Colonic mucosa (tissue), 4 donors: ENCODE data around the gene APLP2. TPM values are rescaled to one million over a fixed set of nuclear protein-coding genes. Genes with fewer than 3 reads are reported as not detected.

ENCODE experiments used
- DNase-seq: peaks from one replicate; pipeline ENCODE4 v3.0.0-alpha.2; 2020
- H3K27ac ChIP-seq: fragments of 200-600 bp; one replicate; pipeline ENCODE4 v1.8.0; 2021
- H3K27me3 ChIP-seq: fragments of 200-600 bp; one replicate; pipeline ENCODE4 v1.8.0; 2021
- H3K36me3 ChIP-seq: fragments of 200-600 bp; one replicate; pipeline ENCODE4 v1.8.0; 2021
- H3K4me1 ChIP-seq: fragments of 200-600 bp; one replicate; pipeline ENCODE4 v1.8.0; 2021; ENCODE audit warnings: mild to moderate bottlenecking
- H3K4me3 ChIP-seq: fragments of 200-600 bp; one replicate; pipeline ENCODE4 v1.8.0; 2021
- H3K9ac ChIP-seq, 2 donors: one replicate each; pipeline ENCODE4 v1.7.0; 2013; ENCODE audit warnings: control low read depth in 2 of 2, low read depth in 2 of 2, low read length in 2 of 2
- H3K9me3 ChIP-seq: fragments of 200-600 bp; one replicate; pipeline ENCODE4 v1.8.0; 2021
- intact Hi-C: fragments of 100-400 bp; cut with DNase I; formaldehyde crosslinking; loops from one replicate; pipeline ENCODE4 v1.14.1; 2022
- total RNA-seq, 2 donors: library from RNA; stranded (reverse); fragmentation: NEBNext Ultra II Directional in 1 of 2; extraction: Animal tissue kit (Norgen Biotek cat#: 25700) in 1 of 2; gene quantifications; one replicate each; pipeline ENCODE4 v1.2.1, GENCODE V29; 2021
- TF ChIP-seq, protein P1 (sequence below): fragments of 200-600 bp; IDR thresholded peaks from one replicate; pipeline ENCODE4 v1.8.0; 2022; ENCODE audit warnings: antibody characterized with exemption, mild to moderate bottlenecking
- donor health status: healthy.
- donor health status: DM: no; HTN: no; CAD: no.
- donor health status: DM: no; HTN: no; CAD: no.

Gene APLP2
- total RNA-seq, 2 donors from 2014 or later: 285 to 388 TPM

DNA sequence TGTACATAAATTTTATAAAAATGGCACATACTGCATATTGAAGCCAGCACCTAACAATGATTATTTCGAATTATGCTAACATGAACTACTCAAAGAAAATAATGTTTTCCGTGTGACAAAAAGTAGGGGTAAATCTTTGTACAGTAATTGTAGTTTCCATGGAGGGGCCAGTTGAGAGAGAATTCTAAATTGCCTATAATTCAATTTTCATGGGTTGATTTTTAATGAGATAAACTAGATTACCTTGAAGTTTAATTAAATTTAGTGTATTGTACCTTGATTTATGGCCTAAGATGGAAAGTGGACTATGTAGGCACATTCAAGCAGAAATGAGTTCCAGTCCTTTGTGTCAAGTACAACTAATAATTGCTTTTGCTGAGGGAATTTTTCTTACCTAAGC, 5.0 kb downstream of the APLP2 start:
- intact Hi-C loops: no loop called here
- H3K27me3 ChIP-seq: no peaks in the 10 kb centered on the region
- H3K27ac ChIP-seq: no peak overlapping the region
- TF ChIP-seq, protein P1, sequence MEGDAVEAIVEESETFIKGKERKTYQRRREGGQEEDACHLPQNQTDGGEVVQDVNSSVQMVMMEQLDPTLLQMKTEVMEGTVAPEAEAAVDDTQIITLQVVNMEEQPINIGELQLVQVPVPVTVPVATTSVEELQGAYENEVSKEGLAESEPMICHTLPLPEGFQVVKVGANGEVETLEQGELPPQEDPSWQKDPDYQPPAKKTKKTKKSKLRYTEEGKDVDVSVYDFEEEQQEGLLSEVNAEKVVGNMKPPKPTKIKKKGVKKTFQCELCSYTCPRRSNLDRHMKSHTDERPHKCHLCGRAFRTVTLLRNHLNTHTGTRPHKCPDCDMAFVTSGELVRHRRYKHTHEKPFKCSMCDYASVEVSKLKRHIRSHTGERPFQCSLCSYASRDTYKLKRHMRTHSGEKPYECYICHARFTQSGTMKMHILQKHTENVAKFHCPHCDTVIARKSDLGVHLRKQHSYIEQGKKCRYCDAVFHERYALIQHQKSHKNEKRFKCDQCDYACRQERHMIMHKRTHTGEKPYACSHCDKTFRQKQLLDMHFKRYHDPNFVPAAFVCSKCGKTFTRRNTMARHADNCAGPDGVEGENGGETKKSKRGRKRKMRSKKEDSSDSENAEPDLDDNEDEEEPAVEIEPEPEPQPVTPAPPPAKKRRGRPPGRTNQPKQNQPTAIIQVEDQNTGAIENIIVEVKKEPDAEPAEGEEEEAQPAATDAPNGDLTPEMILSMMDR: no peak
- H3K4me3 ChIP-seq: no peak overlapping the region
- H3K36me3 ChIP-seq: no peaks in the 10 kb centered on the region
- DNase-seq: no peak
- no peak overlapping the region for H3K9ac ChIP-seq
- no peaks in the 10 kb centered on the region for H3K9me3 ChIP-seq
- no peaks in the 10 kb centered on the region for H3K4me1 ChIP-seq

DNA sequence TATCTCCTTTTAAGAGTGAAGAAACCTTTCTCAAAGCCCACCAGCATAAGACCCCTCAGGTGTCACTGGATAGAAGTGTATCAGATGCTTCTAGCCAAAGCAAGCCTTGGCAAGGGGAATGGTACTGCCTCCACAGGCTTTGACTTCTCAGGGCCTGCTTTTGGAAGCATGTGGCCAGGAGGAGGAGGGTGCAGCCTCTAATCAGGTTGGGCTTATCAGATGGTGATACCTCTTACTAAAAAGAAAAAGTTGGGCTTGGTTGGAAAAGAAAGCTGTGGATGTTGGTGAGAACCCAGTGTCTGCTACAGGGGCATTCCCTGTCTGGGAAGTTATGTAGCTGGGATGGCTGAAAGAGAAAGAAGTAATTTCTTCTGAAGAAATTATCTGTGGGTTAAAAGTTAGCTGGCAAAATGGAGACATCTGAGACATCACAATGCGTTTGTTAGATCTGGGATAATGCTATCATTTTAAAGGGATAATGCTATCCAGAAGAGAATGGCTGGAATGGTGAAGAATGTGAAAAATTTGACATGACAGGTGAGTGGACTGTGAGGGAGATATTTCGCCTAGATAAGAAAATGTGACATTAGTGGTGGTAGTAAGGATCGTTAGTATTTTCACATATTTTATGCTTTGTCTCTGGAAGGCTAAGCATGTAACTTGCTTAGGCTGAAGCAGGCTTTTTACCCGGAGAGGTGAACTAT, 7.2 kb downstream of the APLP2 start:
- DNase-seq: no peak
- intact Hi-C loops: no loop called here
- Histone ChIP-seq H3K4me3 (no peak overlapping the region), H3K9me3 (no peaks in the 10 kb centered on the region), H3K36me3 (no peaks in the 10 kb centered on the region), H3K9ac (no peak overlapping the region), H3K27ac (no peak overlapping the region), H3K4me1 (no peaks in the 10 kb centered on the region), H3K27me3 (no peaks in the 10 kb centered on the region)
- TF ChIP-seq, protein P1: no peak

- Histone ChIP-seq H3K9me3 (no peaks in the 10 kb centered on the region), H3K27ac (no peak overlapping the region), H3K9ac (no peak overlapping the region), H3K27me3 (no peaks in the 10 kb centered on the region), H3K4me3 (no peak overlapping the region), H3K36me3 (no peaks in the 10 kb centered on the region), H3K4me1 (no peaks in the 10 kb centered on the region)
- no peak for DNase-seq
- intact Hi-C loops: no loop called here
- TF ChIP-seq, protein P1: no peak
Observed at GRCh38 chr11:130077671-130078070, 8.0 kb downstream of the APLP2 start.

- TF ChIP-seq, protein P1: no peak
- no peak overlapping the region for H3K27ac ChIP-seq
- H3K36me3 ChIP-seq: no peaks in the 10 kb centered on the region
- H3K4me3 ChIP-seq: no peak overlapping the region
- H3K27me3 ChIP-seq: no peaks in the 10 kb centered on the region
- intact Hi-C loops: no loop called here
- no peaks in the 10 kb centered on the region for H3K9me3 ChIP-seq
- DNase-seq: no peak
- H3K4me1 ChIP-seq: no peaks in the 10 kb centered on the region
- no peak overlapping the region for H3K9ac ChIP-seq
Observed at GRCh38 chr11:130078080-130078479, 8.4 kb downstream of the APLP2 start.

DNA sequence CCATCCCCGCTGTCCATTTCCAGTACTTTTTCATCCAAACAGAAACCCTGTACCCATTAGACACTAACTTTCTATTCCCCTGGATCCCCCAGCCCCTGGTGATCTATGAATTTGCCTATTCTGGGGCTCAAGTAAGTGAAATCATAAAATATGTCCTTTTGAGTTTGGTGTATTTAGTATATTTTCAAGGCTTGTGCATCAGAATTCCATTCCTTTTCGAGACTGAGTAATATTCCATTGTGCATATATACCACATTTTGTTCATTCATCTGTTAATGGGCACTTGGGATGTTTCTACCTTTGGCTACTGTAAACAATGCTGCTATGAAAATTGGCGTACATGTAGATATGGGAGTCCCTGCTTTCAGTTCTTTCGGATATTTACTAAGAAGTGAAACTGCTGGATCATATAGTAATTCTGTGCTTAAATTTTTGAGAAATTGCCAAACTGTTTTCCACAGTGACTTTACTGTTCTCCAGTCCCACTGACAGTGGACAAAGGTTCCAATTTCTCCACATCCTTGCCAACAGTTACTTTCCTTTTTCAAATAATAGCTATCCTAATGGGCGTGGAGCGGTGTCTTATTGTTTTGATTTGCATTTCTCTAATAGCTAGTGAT, 16.1 kb downstream of the APLP2 start:
- no peaks in the 10 kb centered on the region for H3K27me3 ChIP-seq
- no peaks in the 10 kb centered on the region for H3K4me1 ChIP-seq
- H3K27ac ChIP-seq: no peak overlapping the region
- TF ChIP-seq, protein P1: no peak
- no peaks in the 10 kb centered on the region for H3K9me3 ChIP-seq
- DNase-seq: no peak
- no peak overlapping the region for H3K4me3 ChIP-seq
- H3K36me3 ChIP-seq: no peaks in the 10 kb centered on the region
- H3K9ac ChIP-seq: no peak overlapping the region
- intact Hi-C loops: no loop called here
